ENCODE results near the gene ATP6V1C2. TPM values are rescaled to one million over a fixed set of nuclear protein-coding genes. Genes with fewer than 3 reads are reported as not detected.

Gene ATP6V1C2
- not detected in 2 replicates for total RNA-seq (2014; rRNA removed)
- polyA plus RNA-seq (2012) = 0.41 TPM

- DNase-seq (ENCODE audit: low read depth) = no peak
Observed at GRCh38 chr2:10721396-10722251, at the start of gene ATP6V1C2. TSS of gene ATP6V1C2 (plus strand) at chr2:10721630. CDS start at chr2:10722850, 1,220 bp downstream.

DNA sequence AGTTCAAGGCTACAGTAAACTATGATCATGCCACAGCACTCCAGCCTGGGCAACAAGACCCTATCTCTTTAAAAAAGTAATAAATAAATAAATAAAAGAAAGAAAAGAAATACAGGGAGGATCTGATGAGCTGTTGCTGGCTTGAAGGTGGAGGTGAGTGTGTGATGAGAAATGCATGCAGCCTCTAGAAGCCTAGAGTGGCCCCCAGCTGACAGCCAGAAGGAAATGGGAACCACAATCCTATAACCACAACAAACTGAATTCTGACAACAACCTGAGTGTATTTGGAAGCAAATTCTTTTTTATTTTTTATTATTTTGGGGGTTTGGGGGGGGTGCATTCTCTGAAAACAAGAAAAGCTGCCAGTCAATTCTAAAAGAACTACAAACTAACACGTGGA, 46.3 kb upstream of the ATP6V1C2 start:
- no peak for DNase-seq (ENCODE audit: low read depth)

- no peak for DNase-seq (ENCODE audit: low read depth)
Observed at GRCh38 chr2:10678225-10678624, 43.2 kb upstream of the ATP6V1C2 start.

DNA sequence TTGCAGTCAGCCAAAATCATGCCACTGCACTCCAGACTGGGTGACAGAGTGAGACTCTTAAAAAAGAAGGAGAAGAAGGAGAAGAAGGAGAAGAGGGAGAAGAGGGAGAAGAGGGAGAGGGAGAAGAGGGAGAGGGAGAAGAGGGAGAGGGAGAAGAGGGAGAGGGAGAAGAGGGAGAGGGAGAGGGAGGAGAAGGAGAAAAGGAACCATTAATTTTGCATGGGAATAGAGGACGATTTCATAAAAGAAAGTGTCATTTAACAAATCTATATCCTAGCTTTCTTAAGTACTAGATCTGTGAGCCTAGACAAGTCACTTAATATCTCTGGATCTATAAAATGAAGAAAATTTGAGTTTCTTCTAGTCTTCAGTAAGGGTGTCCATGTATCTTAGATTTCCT, 41.2 kb upstream of the ATP6V1C2 start:
- no peak for DNase-seq (ENCODE audit: low read depth)

DNA sequence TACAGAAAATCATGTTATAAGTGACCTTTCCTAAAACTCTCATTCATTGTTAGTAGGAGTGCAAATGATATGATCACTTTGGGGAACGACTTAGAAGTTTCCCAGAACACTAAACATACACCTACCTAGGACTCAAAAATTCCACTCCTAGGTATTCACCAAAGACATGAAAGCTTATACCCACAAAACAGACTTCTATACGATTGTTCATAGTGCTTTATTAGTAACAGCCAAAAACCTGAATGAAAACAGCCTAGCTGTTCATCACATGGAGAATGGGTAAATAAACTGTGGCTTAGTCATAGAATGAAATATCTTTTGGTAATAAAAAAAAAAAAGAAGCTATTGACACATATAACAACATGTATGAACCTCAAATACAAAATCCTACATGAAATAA, 40.5 kb upstream of the ATP6V1C2 start:
- DNase-seq (ENCODE audit: low read depth) = no peak

- no peak for DNase-seq (ENCODE audit: low read depth)
Observed at GRCh38 chr2:10686176-10686730, 35.2 kb upstream of the ATP6V1C2 start.

GRCh38 chr2:10688921-10689807, 32.3 kb upstream of the ATP6V1C2 start:
- DNase-seq (ENCODE audit: low read depth) = peak; percentile 15

GRCh38 chr2:10691521-10691920, 29.9 kb upstream of the ATP6V1C2 start:
- no peak for DNase-seq (ENCODE audit: low read depth)

DNA sequence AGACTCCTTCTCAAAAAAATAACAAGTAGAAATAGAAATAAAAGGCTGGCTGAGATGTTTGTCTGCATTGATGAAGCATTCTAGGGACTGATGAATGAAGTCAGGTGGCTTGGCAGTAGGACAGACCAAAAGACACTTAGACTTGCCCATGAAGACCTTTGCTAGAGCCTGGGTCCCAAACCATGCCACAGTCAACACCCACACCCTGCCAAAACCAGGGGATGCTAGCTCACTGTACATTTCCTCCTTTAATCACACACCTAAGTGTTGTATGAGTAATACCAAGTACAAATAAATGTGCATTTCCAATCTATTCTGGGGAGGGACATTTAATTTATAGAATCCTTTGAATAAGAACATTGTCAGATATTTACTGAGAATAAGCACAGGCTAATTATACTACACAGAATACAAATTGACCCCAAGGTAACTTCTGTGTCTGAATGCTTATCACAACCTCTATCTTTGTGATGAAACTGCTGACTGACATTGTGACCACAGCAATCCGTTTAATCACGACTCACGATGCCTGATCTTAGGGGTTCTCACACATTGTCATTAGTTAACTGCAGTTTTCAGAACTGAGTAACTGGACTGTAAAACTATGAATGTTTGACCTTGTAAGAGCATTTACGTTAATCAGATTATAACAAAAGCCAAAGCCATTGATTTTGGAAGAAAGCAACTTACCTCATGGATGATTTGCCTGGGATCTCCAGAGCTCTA, 21.2 kb upstream of the ATP6V1C2 start:
- DNase-seq (ENCODE audit: low read depth) = no peak

DNA sequence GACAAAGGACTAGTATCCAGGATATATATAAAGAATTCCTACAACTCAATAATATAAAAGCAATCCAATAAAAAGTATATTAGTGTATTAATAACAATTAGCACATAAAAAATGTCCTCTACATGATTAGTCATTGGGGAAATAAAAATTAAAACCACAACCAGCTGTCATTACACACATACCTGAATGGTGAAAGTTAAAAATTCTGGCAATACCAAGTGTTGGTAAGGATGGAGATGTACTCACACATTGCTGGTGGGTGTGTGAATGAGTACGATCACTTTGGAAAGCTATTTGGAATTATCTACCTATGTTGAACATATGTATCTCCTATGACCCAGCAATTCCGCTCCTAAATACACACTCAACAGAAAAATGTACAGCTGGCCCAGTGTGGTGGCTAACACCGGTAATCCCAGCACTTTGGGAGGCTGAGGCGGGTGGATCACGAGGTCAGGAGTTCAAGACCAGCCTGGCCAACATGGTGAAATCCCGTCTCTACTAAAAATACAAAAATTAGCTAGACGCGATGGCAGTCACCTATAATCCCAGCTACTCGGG, 17.3 kb upstream of the ATP6V1C2 start:
- DNase-seq (ENCODE audit: low read depth) = no peak

DNA sequence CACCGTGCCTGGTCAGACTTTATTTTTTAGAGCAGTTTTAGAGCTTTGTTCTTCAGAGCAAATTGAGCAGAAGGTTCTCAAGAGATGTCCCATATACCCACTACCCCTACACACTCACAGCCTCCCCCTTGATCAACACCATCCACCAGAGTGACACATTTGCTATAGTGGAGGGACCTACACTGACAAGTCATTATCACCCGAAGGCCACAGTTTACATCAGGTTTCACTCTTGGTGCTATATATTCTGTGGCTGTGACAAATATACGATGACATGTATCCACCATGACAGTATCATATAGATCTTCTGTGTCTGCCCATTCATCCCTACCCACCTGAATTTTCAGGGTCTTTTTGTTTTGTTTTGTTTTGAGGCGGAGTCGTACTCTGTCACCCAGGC, 15.4 kb upstream of the ATP6V1C2 start:
- no peak for DNase-seq (ENCODE audit: low read depth)

- no peak for DNase-seq (ENCODE audit: low read depth)
Observed at GRCh38 chr2:10707831-10708230, 13.6 kb upstream of the ATP6V1C2 start.

DNA sequence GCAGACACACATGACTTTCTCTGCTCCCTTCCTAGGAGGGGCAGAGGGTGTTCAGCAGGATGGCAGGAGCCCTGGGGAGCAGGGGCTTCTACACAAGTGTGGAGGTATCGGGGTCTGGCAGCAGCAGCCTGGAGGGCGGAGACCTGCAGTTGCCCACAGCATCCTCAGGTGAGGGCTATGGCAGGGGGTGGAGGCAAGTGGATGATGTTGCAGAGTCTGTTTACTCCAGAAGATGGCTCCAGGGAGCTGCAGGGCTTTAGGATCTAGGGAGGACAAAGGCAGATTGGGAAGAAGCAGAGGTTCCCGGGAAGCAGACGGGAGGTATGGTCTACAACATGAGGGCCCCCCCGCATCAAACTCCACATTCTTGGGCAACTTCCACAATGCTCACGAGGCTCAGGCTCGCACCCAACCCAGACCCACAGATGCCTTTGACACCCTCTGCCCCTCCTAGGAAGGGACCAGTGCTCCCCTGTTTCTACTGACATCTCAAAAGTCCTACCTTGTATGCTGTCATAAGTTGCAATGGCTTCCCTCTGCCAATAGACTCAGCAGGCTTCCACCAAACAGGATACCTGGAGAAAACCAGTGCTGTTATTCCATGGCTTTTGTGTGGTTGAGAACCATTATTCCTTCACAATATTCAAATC, 12.0 kb upstream of the ATP6V1C2 start:
- DNase-seq (ENCODE audit: low read depth) = peak; percentile 14

GRCh38 chr2:10712185-10712809, 9.1 kb upstream of the ATP6V1C2 start:
- no peak for DNase-seq (ENCODE audit: low read depth)

GRCh38 chr2:10716581-10716980, 4.8 kb upstream of the ATP6V1C2 start:
- DNase-seq (ENCODE audit: low read depth) = no peak

DNA sequence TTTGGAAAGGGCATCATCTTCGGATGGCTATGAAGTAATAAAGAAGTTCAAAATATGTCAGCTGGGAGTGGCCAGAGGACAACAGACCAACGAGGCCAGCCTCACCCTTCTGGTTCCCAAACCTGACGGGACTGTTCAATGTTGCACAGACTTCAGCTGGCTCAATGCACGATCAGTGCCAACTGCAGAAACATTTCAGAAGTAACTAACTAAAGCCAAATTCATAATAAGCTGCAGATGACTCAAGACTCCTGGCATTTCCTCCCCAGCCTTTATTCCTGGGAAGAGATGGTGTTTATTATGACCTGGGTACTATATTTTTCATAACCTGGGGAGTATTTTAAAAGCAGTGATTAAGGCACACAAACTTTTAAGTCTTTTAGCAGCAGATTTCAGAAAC, 3.8 kb upstream of the ATP6V1C2 start:
- peak; percentile 72 for DNase-seq (ENCODE audit: low read depth)

DNA sequence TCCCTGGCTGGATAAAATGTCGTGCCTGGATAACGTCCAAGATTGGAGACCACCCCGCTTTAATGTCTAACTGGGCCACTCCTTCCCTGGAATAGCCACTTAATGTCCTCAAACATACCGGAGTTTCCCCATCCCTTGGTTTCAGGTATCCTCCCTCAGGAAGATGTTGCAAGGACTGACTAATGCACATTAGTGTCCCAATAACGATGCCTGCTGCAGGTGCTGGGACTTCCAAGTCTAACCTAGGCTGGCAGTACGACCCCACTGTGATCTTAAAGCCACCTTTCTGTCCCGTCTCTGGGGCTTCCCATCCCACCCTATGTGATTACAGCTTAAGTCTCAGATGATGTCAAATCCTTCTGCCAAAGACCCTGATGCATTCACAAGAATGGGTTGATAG, 1.1 kb upstream of the ATP6V1C2 start:
- DNase-seq (ENCODE audit: low read depth) = no peak

- no peak for DNase-seq (ENCODE audit: low read depth)
Observed at GRCh38 chr2:10720947-10721395, 459 bp upstream of the ATP6V1C2 start.

DNA sequence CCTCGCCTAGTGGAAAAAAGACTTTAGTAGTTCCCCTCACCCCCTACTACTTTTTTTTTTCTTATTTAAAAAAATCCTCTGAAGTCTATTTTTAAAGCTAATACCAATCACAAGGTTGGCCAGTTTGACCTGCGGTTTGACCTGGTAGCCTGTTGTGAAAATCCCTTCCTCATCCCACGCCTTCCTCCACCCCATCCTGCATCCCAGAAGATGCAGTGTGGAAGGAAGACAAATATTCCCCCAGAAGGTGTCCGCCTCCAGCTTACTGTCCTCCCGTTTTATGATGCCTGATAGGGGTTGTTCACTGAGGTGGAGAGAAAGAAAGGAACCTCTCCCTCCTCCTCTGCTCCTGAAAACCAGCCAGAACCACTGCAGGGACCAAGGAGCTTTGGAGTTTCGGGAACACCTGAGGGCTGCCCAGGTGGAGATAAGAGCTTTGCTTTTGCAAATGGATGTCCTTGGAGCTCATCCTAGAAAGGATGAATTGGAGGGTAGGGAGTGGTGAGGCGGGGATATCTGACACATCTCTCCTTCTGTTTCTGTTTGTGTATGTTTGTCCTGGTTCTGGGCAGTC, 909 bp downstream of the ATP6V1C2 start:
- no peak for DNase-seq (ENCODE audit: low read depth)
